Myocyte (in vitro differentiated cells): ENCODE results near the gene CLK4. TPM values are rescaled to one million over a fixed set of nuclear protein-coding genes. Genes with fewer than 3 reads are reported as not detected.
"Not testable (repeated sequence)": the region's sequence is repeated elsewhere in the genome, so short reads cannot be mapped to it uniquely, and the experiment has no call there.

ENCODE experiments used
- DNase-seq: peaks from one replicate; pipeline ENCODE4 v3.0.0-alpha.2; 2012; ENCODE audit warnings: low read depth
- total RNA-seq: library from RNA; depleted of rRNA; stranded (reverse); fragments of >200 nt; gene quantifications from 2 replicates; pipeline ENCODE4 v1.2.3, GENCODE V29; 2014

Gene CLK4
- total RNA-seq, 1 donor from 2014 or later = 23.8 TPM

DNA sequence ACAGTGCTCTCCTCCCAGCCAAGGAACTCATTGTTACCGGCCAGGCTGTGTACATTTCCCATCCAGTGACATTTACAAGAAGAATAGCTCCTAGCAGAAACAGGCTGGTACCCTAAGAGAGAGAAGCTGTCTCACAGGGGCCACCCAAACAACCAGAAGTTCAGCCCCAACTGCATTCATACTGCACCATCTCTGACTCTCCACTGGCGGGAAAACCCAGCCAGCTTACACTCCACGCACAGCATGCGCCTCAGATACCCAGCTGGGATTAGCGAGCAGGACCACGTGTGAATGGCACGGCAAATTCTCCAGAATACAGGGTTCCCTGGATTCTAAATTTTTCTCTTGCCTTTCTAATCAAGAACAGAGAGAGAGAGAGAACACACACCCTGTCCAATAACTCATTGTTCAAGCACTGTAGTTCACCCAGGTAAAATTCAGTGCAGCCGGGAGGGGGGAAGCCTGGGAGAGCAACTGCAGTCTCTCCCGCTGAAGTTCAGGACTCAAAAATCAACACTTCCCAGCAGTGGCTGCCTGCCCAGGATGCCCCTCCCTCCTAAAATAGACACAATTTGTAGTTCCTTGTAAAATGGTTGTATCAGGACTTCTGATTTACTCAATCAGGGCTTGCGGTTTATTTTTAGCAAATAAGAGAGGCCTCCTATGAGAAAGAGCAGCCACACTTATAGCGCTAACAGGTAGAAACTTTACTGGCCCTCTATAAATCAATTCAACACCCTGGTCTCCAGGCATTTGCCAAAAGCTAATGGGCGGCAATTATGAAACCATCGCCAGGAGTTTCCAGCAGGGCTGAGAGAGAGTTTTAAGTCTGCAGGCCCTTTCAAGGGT is 38.9 kb downstream of the CLK4 start:
- no peak for DNase-seq

DNA sequence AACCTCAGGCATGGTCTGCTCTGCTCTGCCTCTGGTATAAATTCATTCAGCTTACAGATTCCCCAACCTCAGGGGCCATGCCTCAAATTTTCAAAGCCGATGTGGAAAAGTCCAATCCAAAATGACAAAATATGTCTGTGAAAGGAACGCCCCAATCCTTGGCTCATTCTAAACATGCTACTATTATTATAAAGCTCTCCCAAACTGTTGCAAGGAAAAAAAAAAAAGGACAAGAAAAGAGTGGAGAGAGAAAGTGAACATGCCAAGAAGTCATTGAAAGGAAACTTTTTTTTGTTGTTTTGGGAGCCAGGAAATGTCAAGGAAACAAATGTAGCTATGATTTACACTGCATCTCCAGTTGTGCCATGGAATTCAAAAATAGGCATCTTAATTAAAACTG is 40.5 kb downstream of the CLK4 start:
- no peak for DNase-seq

DNA sequence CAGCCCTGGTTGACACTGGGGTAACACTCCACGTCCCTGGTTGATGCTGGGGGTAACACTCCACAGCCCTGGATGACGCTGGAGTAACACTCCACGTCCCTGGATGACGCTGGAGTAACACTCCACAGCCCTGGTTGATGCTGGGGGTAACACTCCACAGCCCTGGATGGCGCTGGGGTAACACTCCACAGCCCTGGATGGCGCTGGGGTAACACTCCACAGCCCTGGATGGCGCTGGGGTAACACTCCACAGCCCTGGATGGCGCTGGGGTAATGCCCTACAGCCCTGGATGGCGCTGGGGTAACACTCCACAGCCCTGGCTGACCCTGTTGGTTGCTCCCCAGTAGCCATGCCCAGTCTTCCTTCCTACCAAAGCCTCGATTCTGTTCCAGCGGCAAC is 41.4 kb downstream of the CLK4 start:
- DNase-seq = not testable (repeated sequence)

DNA sequence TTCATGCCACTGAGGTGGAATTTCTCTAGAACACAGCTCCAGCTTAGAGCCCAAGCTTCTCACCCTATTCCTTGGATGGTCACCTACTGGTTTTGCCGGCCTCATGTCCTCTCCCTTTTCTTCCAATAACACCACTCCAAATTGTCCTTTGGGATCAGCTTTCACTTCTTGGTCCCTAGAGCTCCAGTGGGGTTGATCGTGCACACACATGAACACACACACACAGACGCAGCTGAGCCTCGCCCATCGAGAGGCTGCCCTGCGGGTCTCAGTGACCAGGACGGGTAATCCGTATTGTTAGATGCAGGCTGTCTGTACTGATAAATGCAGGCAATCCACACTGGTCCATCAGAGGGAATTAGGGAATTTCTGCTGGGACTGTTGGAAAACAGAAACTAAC is 43.6 kb downstream of the CLK4 start:
- no peak for DNase-seq

DNA sequence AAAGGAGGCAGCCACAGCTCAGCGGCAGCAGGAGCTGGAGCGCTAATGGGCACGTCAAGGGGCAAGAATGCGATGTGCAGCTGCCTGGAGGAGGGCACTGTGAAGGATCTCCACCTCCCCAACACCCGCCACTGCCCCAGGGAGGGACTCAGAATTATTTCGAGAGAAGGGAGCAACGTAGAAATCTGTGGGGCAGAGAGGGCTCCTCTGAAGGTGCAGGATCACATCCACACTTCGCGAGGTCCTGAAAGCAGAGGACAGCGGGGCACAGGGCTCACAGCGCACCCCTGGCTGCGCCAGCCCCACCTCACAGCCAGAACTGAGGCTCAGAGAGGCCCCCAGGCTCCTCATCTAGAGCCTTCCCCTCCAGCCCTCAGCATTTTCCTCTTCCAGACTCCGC is 44.6 kb downstream of the CLK4 start:
- no peak for DNase-seq

DNA sequence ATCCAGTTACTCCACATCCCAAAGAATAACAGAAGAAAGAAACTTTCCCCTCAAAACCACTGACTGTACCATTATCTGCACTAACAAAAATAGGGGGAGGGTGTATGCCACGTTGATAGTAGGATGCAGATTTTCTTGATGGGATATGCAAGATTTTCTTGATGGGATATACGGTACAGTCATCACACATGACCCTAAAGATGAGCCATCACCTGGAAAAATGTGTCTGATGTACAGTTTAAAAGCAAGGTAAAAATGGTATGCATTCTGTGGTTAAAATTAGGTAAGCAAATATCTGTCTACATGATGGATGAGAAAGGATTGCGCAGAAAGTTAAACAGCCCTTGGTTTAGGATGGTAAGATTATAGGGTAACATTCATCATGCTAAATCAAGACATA is 45.2 kb downstream of the CLK4 start:
- no peak for DNase-seq

DNA sequence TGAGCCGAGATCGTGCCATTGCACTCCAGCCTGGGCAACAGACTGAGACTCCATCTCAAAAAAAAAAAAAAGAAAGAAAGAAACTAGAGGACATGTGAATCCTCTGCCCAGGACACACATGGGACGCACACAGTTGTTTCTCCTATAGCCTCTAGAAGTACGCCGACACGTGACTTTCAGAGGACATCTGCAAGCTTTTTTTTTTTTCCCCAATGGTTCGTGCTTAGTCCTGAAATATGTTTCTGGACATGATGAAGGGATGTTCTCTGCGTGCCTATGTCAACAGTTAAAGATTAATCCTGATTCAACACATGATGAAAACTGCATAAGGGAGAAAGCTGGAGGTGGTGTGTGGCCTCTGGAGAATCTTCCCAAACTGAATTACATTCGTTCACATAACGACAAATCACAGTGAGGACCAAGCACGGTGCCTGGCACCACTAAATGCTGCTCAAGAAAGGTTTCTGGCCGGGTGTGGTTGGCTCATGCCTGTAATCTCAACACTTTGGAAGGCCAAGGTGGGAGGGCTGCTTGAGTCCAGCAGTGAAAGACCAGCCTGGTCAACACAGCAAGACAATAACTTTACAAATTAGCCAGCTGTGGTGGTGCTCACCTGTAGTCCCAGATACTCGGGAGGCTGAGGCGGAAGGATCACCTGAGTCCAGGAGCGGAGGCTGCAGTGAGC is 46.4 kb downstream of the CLK4 start:
- DNase-seq = no peak

DNA sequence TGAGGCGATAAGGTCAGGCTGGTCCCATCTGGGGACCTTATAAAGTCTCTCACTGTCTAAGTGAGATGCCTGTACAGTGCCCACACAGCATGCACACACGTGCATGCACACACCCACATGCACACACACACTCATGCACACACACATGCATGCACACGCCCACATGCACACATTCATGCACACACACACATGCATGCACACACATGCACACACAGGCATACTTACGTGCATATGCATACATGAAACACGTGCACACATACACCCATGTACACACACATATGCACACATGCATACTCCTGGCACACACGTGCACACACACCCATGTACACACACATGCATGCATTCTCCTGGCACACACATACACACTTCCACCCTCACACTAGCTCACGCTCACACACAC is 48.9 kb downstream of the CLK4 start:
- DNase-seq = no peak

DNA sequence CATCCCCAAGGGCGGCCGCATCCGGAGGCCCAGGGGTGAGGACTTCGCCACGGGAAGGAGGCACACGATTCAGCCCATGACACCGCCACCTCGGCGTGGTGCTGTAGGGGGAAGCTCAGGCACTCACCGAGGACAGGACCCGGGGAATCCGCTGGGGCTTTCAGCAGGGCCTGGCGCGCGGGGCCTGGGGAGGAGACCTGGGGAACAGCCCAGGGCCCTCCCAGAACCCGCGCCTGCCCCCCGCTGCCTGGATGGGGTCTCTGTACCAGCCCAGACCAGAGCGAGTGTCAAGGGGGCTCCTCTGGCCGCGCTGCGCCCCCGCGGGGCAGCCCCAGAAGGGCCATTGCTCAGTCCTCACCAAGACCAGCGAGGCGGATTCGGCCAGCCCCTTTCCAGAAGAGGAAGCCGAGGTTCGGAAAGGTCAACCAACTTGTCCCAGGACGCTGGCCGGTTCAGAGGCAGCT is 49.4 kb downstream of the CLK4 start:
- DNase-seq = no peak

DNA sequence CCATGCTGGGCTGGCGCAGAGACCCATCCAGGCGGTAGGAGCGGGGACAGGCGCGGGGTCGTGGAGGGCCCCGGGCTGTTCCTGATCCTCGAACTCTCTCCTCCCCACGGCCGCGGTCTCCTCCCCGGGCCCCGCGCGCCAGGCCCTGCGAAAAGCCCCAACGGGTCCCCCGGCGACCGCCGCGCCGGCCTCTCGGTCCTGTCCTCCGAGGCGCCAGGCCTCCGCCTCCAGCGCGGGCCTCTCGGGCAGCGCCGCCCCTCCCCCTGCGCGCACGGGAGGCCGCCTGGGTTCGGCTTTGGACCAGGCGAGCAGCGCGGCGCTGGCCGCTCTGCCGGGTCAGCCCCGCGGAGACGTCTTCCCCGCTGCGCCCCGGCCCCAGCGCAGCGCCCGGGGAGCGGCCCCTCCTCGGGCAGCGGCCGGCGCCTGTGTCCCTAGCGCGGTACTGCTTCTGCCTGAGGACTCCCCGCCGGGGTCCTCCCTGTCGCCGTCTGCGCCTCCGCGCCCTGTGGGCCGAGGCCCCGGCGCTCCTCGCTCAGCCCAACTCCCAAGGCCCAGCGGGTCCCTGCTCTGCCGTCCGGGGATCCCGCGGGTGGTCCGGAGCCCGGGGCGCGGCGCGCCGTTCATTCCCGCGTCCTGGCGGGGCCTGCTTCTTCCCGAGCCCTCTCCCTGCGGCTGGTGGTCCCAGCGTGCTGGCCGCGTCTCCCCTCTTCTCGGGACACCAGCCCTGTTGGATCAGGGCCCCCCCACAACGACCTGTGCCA is 50.1 kb downstream of the CLK4 start:
- DNase-seq = no peak

DNA sequence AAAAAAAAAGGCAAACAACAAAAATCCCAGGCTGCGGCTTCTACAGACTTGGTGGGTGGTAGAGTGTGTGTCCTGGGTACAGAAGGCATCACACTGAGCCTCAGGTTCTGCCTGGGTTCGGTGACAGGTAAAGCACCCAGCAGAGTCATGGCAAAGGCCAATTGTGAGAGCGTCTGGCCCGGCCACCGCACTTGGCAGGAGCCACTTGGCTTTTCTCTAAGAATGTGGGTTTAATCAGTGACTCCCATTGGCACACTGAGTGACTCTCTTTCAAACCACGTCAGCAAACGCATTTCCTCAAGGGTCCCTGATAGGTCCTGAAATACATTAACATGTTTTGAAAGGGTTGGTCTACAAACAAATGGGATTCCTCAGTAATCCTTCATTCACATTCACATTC is 53.6 kb downstream of the CLK4 start:
- DNase-seq = no peak

DNA sequence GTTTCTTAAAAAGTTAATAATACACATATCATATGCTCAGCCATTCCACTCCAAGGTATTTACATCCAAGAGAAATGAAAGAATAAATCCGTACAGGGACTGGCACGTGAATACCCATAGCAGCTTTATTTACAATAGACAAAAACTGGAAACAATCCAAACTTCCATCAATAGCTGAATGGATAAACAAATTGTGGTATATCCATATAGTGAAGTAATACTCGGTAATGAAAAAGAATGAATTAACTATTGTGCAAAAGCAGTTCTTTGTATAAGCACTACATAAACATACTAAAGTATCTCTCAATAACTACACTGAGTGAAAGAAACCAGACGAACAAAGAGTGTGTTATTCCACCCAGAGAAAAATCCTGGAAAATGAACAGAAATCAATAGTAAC is 54.2 kb downstream of the CLK4 start:
- no peak for DNase-seq

DNA sequence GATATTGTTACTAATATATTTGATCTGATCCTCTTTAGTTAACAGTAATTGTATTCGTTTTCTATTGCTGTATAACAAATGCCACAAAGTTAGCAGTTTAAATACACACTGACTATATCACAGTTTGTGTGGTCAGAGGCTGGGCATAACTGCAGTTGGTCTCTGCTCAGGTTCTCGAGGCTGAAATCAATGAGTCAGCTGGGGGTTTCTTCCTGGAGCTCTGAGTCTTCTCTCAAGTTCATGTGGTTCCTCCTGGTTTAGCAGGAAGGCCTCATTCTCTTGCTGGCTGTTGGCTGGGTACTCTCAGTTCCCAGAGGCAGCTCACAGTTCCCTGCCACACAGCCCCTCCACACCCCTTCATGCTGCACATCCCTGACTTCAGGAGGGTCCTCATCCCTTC is 57.4 kb downstream of the CLK4 start:
- DNase-seq = no peak

DNA sequence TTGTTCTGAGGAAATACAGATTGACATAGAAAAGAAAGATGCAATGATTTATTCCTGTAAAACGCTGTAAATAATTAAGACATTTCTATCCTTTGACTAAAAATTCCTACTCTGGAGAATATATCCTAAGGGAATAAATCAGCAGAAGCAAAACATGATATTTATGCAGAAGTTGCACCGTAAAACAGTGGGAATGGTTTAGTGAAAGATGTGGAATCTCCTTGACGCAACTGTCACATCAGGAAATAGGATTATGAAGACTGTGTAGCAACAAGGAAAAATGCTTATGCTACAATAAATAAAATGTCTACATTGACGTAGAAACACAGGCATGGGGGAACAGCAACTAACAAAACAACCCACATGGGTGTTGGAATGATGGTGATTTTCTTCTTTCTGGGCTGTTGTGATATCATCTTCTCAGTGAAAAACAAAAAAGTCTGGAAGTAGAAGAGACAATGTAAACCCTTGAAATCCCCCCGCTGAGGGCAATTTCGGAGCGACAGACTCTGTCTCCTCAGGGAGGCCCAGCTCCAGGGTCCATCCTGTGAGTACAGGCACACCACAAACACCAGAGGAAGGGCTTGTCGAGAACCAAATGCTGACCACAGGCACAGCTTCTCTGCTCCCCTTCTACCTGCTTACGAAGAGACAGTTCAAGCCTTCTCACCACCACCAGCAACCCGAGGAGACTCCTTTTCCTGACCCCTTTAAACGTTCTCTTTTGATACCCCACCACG is 61.9 kb downstream of the CLK4 start:
- DNase-seq = no peak

DNA sequence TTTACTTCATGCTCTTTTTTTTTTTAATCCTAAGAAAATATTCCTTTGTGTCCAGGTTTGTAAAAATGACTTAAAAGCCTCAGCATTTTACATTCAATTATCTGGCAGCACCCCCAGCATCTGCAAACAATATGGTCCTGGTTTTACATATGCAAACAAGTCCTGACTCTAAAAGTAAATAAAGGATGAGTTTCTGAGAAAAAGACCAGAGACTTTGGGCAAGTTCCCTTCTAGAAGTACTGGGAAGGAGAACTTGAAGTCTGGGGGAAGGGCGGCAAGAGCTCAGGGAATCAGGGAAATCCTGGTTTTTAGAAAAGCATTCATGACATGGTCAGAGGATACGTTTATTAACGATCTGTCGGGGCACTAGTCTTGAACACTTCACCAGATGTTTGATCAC is 62.5 kb downstream of the CLK4 start:
- no peak for DNase-seq

DNA sequence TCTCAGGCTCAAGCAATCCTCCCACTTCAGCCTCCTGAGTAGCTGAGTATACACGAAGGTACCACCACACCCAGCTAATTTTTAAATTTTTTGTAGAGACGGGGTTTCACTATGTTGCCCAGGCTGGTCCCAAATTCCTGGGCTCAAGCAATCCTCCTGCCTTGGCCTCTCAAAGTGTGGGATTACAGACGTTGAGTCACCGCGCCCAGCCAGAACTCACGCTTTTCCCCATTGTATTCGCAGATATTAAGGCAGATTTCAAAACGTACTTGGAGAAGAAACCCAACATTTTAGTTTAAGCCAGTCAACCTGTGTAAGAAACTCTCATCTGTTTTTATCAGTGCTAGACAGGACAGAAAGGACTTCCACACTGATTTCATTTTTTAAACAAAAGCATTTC is 63.2 kb downstream of the CLK4 start:
- no peak for DNase-seq

DNA sequence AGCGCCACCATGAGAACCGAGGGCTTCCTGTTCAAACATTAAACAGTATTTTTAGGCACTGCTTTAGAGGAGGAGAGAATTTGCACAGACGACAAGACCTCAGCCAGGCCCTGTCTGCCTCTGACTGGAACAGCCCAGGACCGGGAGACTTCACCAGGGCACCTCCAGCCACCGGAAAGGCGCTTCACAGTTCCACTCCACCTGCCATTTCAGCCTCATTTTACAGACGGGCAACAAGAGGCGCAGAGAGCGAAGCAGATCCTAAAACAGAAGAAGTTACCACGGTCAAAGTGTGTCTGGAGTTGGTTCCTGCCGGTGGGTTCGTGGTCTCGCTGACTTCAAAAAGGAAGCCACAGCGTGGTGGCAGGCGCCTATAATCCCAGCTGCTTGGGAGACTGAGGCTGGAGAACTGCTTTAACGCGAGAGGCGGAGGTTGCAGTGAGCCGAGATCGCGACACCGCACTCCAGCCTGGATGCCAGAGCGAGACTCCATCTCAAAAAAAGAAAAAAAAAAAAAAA is 65.0 kb downstream of the CLK4 start:
- no peak for DNase-seq

DNA sequence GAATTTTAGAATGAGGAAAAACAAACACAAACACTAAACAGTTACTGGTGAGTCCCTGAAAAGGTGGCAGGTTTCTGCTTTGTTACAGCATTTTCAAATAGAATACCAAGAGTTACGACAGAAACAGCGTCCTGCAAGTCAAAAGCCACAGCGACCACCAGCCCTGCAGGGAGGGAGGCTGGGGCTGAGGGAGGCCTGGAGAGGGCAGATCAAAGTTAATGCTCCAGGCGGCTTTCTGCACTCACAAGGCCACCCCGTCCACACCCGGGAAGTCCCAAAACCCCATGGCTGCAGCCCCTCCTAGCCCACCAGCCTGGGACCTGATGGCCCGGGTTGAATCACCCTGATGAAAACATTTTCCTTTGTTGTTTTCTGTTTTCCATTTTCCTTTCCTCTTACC is 65.9 kb downstream of the CLK4 start:
- DNase-seq = no peak

DNA sequence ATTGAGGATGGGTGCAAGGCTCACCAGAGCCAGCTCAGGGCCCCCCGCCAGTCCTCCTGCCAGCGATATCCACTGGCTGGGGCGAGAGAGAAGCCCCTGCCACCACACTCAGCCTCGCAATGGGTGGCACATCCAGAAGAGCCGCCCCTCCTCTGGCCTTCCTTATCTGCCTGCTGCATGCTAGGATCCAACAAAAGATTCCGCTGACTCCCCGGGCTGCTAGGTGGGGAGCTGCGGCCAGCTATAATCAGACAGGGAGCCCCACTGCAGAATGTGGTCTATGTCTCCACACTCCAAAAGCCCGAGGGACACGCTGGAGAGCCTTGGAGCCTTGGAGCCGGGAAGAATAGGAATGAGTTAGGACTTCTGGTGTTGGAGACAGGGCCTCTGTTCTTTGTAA is 69.4 kb downstream of the CLK4 start:
- DNase-seq = no peak

DNA sequence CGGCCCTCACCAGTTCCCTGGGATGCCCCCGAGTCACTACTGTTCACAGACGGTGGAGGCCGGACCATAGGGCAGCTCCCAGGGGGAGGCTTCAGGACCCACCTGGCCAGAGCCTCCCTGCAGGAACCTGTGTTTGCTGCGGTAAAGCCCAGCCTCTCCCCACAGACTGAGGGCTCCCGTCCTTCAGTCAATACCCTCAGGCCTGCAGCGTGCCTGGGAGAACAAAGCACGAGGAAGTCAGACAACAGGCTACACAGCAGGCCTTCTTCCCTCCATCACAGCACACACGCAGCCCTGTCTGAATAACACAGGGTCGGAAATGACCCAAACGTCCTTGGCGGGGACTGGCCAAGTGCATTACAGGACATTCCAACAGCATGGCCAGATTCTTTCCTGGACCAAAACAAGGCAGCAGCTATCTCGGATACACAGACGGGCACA is 71.1 kb downstream of the CLK4 start:
- no peak for DNase-seq

DNA sequence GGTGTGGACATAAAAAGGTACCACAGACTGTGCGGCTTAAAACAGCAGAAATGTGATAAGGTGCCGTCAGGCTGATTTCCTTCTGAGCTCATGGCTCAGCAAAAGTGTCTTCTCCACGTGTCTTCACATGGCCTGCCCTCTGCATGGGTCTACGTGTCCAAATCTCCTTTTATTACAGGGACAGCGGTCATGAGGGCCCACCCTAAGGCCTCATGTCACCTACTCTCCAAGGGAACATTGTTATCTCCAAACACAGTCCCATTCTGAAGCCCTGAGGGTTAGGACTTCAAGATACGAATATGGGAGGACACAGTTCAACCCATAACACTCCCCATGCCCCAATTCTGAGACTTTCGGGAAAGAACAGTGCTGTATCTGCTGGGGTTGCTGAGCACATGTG is 71.8 kb downstream of the CLK4 start:
- DNase-seq = no peak
